RWPE2 (cell line): ENCODE results near the gene PDE4D.

Experiments
- ATAC-seq: fragments of 200-7000 bp; cut with Tn5 transposase; 3 replicates; pipeline ENCODE4 v1.9.1; 2021; ENCODE audit warnings: low read depth
- DNase-seq: peaks from one replicate; pipeline ENCODE4 v3.0.0-alpha.2; 2020; ENCODE audit warnings: low spot score
- H3K27ac ChIP-seq: fragments of 450-650 bp; 2 replicates; pipeline ENCODE4 v1.5.1; 2017; ENCODE audit warnings: mild to moderate bottlenecking; ENCODE audit not compliant: poor library complexity, severe bottlenecking
- H3K27me3 ChIP-seq: fragments of 250-450 bp; sonication (Bioruptor Pico); 2 replicates; pipeline ENCODE4 v1.5.1; 2021; ENCODE audit warnings: mild to moderate bottlenecking, moderate library complexity; ENCODE audit not compliant: insufficient read depth, poor library complexity, severe bottlenecking
- H3K36me3 ChIP-seq: fragments of 250-450 bp; sonication (Bioruptor Pico); 2 replicates; pipeline ENCODE4 v1.5.1; 2020; ENCODE audit warnings: low read depth, mild to moderate bottlenecking, moderate library complexity
- H3K4me1 ChIP-seq: fragments of 250-450 bp; sonication (Bioruptor Pico); 2 replicates; pipeline ENCODE4 v1.5.1; 2021; ENCODE audit warnings: mild to moderate bottlenecking, moderate library complexity; ENCODE audit not compliant: insufficient read depth, poor library complexity, severe bottlenecking
- H3K4me3 ChIP-seq: fragments of 250-450 bp; sonication (Bioruptor Pico); 2 replicates; pipeline ENCODE4 v1.5.1; 2021; ENCODE audit warnings: mild to moderate bottlenecking, moderate library complexity; ENCODE audit not compliant: severe bottlenecking
- H3K9me3 ChIP-seq: fragments of 250-450 bp; sonication (Bioruptor Pico); 2 replicates; pipeline ENCODE4 v1.5.1; 2021; ENCODE audit warnings: mild to moderate bottlenecking, moderate library complexity; ENCODE audit not compliant: severe bottlenecking
- TF ChIP-seq, protein P1 (sequence below): fragments of 450-650 bp; IDR thresholded peaks from one replicate; pipeline ENCODE4 v1.5.1; 2017; ENCODE audit warnings: mild to moderate bottlenecking, moderate library complexity; ENCODE audit not compliant: poor library complexity, severe bottlenecking

PDE4D gene

DNA sequence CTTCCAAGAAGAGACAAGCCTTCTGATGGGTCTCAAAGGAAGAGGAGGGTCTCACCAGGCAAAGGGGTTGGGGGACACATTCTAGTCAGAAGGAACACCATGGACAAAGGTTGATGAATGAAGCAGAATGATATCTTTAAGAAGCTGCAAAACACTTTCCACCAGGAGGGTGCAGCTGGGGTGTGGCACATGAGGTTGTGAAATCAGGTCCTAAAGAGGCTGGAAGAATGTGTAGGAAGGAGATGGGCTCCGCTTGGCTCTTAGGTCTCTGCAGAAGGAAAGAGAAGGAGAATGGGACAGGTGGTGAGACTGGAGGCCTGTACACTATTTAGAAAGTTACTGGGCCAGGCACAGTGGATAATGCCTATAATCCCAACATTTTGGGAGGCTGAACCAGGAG, 328.6 kb downstream of the PDE4D start:
- TF ChIP-seq, protein P1, sequence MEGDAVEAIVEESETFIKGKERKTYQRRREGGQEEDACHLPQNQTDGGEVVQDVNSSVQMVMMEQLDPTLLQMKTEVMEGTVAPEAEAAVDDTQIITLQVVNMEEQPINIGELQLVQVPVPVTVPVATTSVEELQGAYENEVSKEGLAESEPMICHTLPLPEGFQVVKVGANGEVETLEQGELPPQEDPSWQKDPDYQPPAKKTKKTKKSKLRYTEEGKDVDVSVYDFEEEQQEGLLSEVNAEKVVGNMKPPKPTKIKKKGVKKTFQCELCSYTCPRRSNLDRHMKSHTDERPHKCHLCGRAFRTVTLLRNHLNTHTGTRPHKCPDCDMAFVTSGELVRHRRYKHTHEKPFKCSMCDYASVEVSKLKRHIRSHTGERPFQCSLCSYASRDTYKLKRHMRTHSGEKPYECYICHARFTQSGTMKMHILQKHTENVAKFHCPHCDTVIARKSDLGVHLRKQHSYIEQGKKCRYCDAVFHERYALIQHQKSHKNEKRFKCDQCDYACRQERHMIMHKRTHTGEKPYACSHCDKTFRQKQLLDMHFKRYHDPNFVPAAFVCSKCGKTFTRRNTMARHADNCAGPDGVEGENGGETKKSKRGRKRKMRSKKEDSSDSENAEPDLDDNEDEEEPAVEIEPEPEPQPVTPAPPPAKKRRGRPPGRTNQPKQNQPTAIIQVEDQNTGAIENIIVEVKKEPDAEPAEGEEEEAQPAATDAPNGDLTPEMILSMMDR, result no peak
- H3K4me1 ChIP-seq, result peaks cover 16% of the 10 kb centered on the region
- no peaks in the 10 kb centered on the region for H3K9me3 ChIP-seq
- DNase-seq, result no peak
- no peaks in the 10 kb centered on the region for H3K36me3 ChIP-seq
- H3K27me3 ChIP-seq, result no peaks in the 10 kb centered on the region
- ATAC-seq, result no peak
- H3K4me3 ChIP-seq, result no peak overlapping the region
- no peak overlapping the region for H3K27ac ChIP-seq

DNA sequence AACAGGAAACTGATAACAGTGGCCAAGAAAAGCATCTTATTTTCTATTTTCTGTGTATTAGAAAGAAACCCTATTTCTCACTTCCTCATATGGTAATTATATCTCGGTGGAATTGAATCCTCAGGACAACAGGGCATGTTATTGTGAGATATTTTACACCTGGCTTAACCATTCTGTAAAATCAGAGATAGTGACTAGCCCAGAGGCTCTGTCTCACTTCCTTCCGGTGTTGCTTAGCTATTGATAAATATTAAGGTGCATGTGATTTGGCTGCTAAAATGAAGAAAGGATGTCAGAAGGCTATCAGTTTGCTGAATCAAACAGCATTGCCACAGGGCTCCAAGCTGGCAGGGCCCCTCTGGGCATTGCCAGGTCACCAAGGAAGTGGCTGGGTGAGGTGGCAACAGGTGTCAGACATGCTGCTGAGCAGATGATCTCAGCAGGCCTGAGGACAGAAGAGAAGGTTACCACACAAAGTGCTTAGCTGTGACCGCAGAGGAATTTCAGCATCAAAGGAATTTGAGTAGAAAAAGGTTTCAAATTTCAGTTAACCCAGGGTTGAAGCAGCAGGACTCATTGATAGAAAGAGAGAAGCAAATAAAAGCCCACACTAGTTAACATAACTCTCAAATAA, 330.7 kb downstream of the PDE4D start:
- Histone ChIP-seq H3K27me3 (no peaks in the 10 kb centered on the region), H3K27ac (peak overlapping the region; percentile 62), H3K36me3 (no peaks in the 10 kb centered on the region), H3K4me1 (peaks cover 16% of the 10 kb centered on the region), H3K4me3 (no peak overlapping the region), H3K9me3 (no peaks in the 10 kb centered on the region)
- DNase-seq (peak; percentile 74), ATAC-seq (peak; percentile 80)
- TF ChIP-seq, protein P1, result no peak

DNA sequence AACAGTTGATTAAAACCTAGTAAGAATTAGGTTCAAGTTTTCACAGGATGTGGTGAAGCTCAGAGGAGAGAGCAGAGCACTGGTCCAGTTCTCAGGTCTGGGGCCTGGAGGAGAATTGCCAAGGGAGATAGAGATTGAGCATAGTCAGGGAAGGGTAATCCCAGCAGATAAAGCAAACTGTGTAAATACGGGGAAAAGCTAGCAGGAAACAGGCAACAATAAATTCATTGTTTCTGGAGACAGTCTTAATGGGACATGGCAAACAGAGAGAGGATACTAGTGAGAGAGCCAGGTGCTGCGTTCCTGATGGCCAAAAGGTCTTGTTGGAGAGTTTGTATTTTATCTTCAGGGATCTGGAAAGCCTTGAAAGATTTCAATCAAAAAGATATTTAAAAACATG, 333.0 kb downstream of the PDE4D start:
- ATAC-seq (no peak), DNase-seq (no peak)
- Histone ChIP-seq H3K36me3 (no peaks in the 10 kb centered on the region), H3K4me1 (peaks cover 16% of the 10 kb centered on the region), H3K9me3 (no peaks in the 10 kb centered on the region), H3K27ac (no peak overlapping the region), H3K27me3 (no peaks in the 10 kb centered on the region), H3K4me3 (no peak overlapping the region)
- TF ChIP-seq, protein P1, result no peak

DNA sequence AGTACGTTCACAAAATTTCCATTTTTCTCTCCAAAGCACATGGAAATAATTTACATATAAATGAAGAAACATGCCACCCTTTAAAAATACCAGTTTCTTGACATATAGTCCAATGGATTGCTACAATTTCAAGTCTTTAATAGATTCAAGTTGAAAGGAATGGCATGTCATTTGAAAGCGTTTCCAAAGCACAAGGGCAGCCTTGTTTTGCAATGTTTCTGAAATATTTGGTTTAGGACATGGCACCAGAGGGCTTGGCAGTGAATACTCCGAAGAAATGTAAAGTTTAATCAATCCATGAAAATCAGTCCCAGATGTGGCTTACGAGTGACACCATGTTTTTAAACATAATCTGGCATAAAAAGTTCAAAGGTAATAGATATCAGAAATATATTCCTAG, 333.7 kb downstream of the PDE4D start:
- ATAC-seq (no peak), DNase-seq (no peak)
- peaks cover 16% of the 10 kb centered on the region for H3K4me1 ChIP-seq
- no peaks in the 10 kb centered on the region for H3K36me3 ChIP-seq
- TF ChIP-seq, protein P1, result no peak
- no peak overlapping the region for H3K27ac ChIP-seq
- H3K4me3 ChIP-seq, result no peak overlapping the region
- H3K9me3 ChIP-seq, result no peaks in the 10 kb centered on the region
- no peaks in the 10 kb centered on the region for H3K27me3 ChIP-seq

DNA sequence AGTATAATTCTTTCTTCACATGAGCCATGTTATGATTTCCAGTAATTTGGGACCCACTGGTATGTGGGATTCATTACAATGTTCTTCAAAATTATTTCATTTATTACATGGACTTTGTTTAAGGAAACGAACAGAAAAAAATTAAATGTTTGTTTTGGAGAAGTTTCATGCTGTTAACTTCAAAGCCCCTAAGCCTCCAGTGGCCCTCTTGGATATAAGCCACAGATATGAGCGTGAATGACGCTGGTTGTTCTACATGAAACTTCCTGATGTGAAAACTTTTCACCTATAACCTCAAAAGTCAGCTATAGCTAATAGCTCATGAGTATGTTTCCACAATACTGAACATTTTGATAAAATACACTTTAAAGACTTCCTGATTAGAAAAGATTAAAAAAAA, 334.2 kb downstream of the PDE4D start:
- Histone ChIP-seq H3K27ac (no peak overlapping the region), H3K27me3 (no peaks in the 10 kb centered on the region), H3K36me3 (no peaks in the 10 kb centered on the region), H3K4me3 (no peak overlapping the region), H3K4me1 (peaks cover 16% of the 10 kb centered on the region), H3K9me3 (no peaks in the 10 kb centered on the region)
- TF ChIP-seq, protein P1, result no peak
- ATAC-seq (no peak), DNase-seq (no peak)
